ENCODE results near the gene FOXA2. TPM values are rescaled to one million over a fixed set of nuclear protein-coding genes. Genes with fewer than 3 reads are reported as not detected.

FOXA2 gene
- total RNA-seq, 2 experiments from 2014 or later, result not detected

- Mint-ChIP-seq H3K4me3 (no peak overlapping the region), H3K27ac (no peak overlapping the region), H3K36me3 (ENCODE audit: low read depth) (no peaks in the 10 kb centered on the region), H3K27me3 (ENCODE audit: low read depth) (no peaks in the 10 kb centered on the region), H3K9me3 (peaks cover 4% of the 10 kb centered on the region), H3K4me1 (ENCODE audit: low read depth) (no peaks in the 10 kb centered on the region)
- no peak for DNase-seq
- intact Hi-C loops (cut with micrococcal nuclease), result no loop called here
- CTCF ChIA-PET, result no interaction called here
Measured at GRCh38 chr20:22536956-22537756, 47.2 kb downstream of the FOXA2 start.

GRCh38 chr20:22536141-22536828, 48.1 kb downstream of the FOXA2 start:
- Mint-ChIP-seq H3K4me1 (ENCODE audit: low read depth) (no peaks in the 10 kb centered on the region), H3K4me3 (no peak overlapping the region), H3K27me3 (ENCODE audit: low read depth) (no peaks in the 10 kb centered on the region), H3K36me3 (ENCODE audit: low read depth) (no peaks in the 10 kb centered on the region), H3K9me3 (peaks cover 4% of the 10 kb centered on the region), H3K27ac (no peak overlapping the region)
- CTCF ChIA-PET, result no interaction called here
- DNase-seq, result no peak
- intact Hi-C loops (cut with micrococcal nuclease), result no loop called here

GRCh38 chr20:22535483-22535882, 48.9 kb downstream of the FOXA2 start:
- no peak for DNase-seq
- intact Hi-C loops (cut with micrococcal nuclease), result no loop called here
- H3K27me3 Mint-ChIP-seq (ENCODE audit: low read depth), result no peaks in the 10 kb centered on the region
- H3K36me3 Mint-ChIP-seq (ENCODE audit: low read depth), result no peaks in the 10 kb centered on the region
- peaks cover 5% of the 10 kb centered on the region for H3K9me3 Mint-ChIP-seq
- CTCF ChIA-PET, result no interaction called here
- no peak overlapping the region for H3K27ac Mint-ChIP-seq
- no peaks in the 10 kb centered on the region for H3K4me1 Mint-ChIP-seq (ENCODE audit: low read depth)
- no peak overlapping the region for H3K4me3 Mint-ChIP-seq

- no peaks in the 10 kb centered on the region for H3K36me3 Mint-ChIP-seq (ENCODE audit: low read depth)
- H3K4me3 Mint-ChIP-seq, result no peak overlapping the region
- no peak for DNase-seq
- no peaks in the 10 kb centered on the region for H3K27me3 Mint-ChIP-seq (ENCODE audit: low read depth)
- H3K27ac Mint-ChIP-seq, result no peak overlapping the region
- CTCF ChIA-PET, result no interaction called here
- peaks cover 5% of the 10 kb centered on the region for H3K9me3 Mint-ChIP-seq
- no peaks in the 10 kb centered on the region for H3K4me1 Mint-ChIP-seq (ENCODE audit: low read depth)
- intact Hi-C loops (cut with micrococcal nuclease), result no loop called here
Measured at GRCh38 chr20:22533823-22534751, 50.3 kb downstream of the FOXA2 start.

- Mint-ChIP-seq H3K36me3 (ENCODE audit: low read depth) (no peaks in the 10 kb centered on the region), H3K27ac (no peak overlapping the region), H3K27me3 (ENCODE audit: low read depth) (no peaks in the 10 kb centered on the region), H3K4me1 (ENCODE audit: low read depth) (no peaks in the 10 kb centered on the region), H3K4me3 (no peak overlapping the region), H3K9me3 (peaks cover 5% of the 10 kb centered on the region)
- CTCF ChIA-PET, result no interaction called here
- intact Hi-C loops (cut with micrococcal nuclease), result no loop called here
- DNase-seq, result no peak
Measured at GRCh38 chr20:22532598-22532997, 51.8 kb downstream of the FOXA2 start.

GRCh38 chr20:22531756-22532155, 52.6 kb downstream of the FOXA2 start:
- Mint-ChIP-seq H3K27ac (no peak overlapping the region), H3K4me3 (no peak overlapping the region), H3K4me1 (ENCODE audit: low read depth) (no peaks in the 10 kb centered on the region), H3K36me3 (ENCODE audit: low read depth) (no peaks in the 10 kb centered on the region), H3K27me3 (ENCODE audit: low read depth) (no peaks in the 10 kb centered on the region), H3K9me3 (peaks cover 2% of the 10 kb centered on the region)
- intact Hi-C loops (cut with micrococcal nuclease), result no loop called here
- CTCF ChIA-PET, result no interaction called here
- DNase-seq, result no peak

GRCh38 chr20:22531056-22531615, 53.2 kb downstream of the FOXA2 start:
- Mint-ChIP-seq H3K27me3 (ENCODE audit: low read depth) (no peaks in the 10 kb centered on the region), H3K9me3 (peaks cover 1% of the 10 kb centered on the region), H3K36me3 (ENCODE audit: low read depth) (no peaks in the 10 kb centered on the region), H3K4me3 (no peak overlapping the region), H3K4me1 (ENCODE audit: low read depth) (no peaks in the 10 kb centered on the region), H3K27ac (no peak overlapping the region)
- intact Hi-C loops (cut with micrococcal nuclease), result no loop called here
- no peak for DNase-seq
- CTCF ChIA-PET, result no interaction called here

Data from activated naive CD4-positive, alpha-beta T cell treated with anti-CD3 and anti-CD28 coated beads for 36 hours (primary cell).